Measurements from ENCODE around the gene SPDL1. TPM values are rescaled to one million over a fixed set of nuclear protein-coding genes. Genes with fewer than 3 reads are reported as not detected.

Gene SPDL1
- total RNA-seq, 2 donors from 2014 or later: 1.9 to 6.8 TPM

- Histone ChIP-seq H3K27ac (peak within 1 kb of the TSS in 1 of 2 donors; percentile 34), H3K36me3 (no peaks in the 10 kb centered on the region), H3K4me3 (peak within 1 kb of the TSS; percentile 69), H3K27me3 (replicated peaks; ENCODE audit: insufficient read depth) (no peaks in the 10 kb centered on the region), H3K4me1 (ENCODE audit: control insufficient read depth in 1 of 2, low read depth in 2 of 2) (no peaks in the 10 kb centered on the region), H3K9me3 (no peaks in the 10 kb centered on the region)
- TF ChIP-seq, protein P1, sequence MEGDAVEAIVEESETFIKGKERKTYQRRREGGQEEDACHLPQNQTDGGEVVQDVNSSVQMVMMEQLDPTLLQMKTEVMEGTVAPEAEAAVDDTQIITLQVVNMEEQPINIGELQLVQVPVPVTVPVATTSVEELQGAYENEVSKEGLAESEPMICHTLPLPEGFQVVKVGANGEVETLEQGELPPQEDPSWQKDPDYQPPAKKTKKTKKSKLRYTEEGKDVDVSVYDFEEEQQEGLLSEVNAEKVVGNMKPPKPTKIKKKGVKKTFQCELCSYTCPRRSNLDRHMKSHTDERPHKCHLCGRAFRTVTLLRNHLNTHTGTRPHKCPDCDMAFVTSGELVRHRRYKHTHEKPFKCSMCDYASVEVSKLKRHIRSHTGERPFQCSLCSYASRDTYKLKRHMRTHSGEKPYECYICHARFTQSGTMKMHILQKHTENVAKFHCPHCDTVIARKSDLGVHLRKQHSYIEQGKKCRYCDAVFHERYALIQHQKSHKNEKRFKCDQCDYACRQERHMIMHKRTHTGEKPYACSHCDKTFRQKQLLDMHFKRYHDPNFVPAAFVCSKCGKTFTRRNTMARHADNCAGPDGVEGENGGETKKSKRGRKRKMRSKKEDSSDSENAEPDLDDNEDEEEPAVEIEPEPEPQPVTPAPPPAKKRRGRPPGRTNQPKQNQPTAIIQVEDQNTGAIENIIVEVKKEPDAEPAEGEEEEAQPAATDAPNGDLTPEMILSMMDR (IDR thresholded peaks at IDR 0.05): no peak
- no peak for ATAC-seq (ENCODE audit: insufficient number of reproducible peaks, low FRiP score, low read depth)
- DNase-seq (ENCODE audit: low spot score): no peak
Measured at GRCh38 chr5:169637085-169637548, 53.5 kb downstream of the SPDL1 start, which contains the start of gene DOCK2. TSS of gene DOCK2 (plus strand) at chr5:169637275. CDS start at chr5:169637327, 52 bp downstream.

- TF ChIP-seq, protein P1 (IDR thresholded peaks at IDR 0.05): no peak
- DNase-seq (ENCODE audit: low spot score) (no peak), ATAC-seq (ENCODE audit: insufficient number of reproducible peaks, low FRiP score, low read depth) (no peak)
- Histone ChIP-seq H3K27ac (peak overlapping the region in 1 of 2 donors; percentile 34), H3K4me1 (ENCODE audit: control insufficient read depth in 1 of 2, low read depth in 2 of 2) (no peaks in the 10 kb centered on the region), H3K36me3 (no peaks in the 10 kb centered on the region), H3K9me3 (no peaks in the 10 kb centered on the region), H3K27me3 (replicated peaks; ENCODE audit: insufficient read depth) (no peaks in the 10 kb centered on the region), H3K4me3 (peak overlapping the region; percentile 69)
Measured at GRCh38 chr5:169637549-169638121, 54.1 kb downstream of the SPDL1 start.

DNA sequence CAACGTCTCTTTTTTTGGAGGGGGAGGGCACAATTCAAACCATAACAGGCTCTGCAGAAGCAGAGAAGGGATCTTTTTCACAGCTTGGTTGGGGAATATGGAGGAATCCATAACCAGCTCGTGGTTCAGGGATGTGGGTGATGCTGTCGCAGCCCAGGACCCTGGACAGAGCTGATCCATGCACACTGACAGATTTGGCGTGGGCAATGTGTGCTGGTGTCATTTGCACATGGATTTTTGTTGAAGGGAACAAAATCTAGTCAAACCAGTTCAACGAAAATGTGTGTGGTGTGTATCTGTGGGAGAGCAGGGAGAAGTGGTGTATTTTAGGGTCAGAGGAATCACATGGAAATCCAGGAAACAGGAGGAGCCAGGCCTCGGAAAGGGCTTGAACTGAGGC is 57.7 kb downstream of the SPDL1 start:
- Histone ChIP-seq H3K9me3 (no peaks in the 10 kb centered on the region), H3K27me3 (replicated peaks; ENCODE audit: insufficient read depth) (no peaks in the 10 kb centered on the region), H3K4me3 (no peak overlapping the region), H3K4me1 (ENCODE audit: control insufficient read depth in 1 of 2, low read depth in 2 of 2) (no peaks in the 10 kb centered on the region), H3K27ac (no peak overlapping the region), H3K36me3 (no peaks in the 10 kb centered on the region)
- TF ChIP-seq, protein P1 (IDR thresholded peaks at IDR 0.05): no peak
- no peak for DNase-seq (ENCODE audit: low spot score)
- no peak for ATAC-seq (ENCODE audit: insufficient number of reproducible peaks, low FRiP score, low read depth)

- Histone ChIP-seq H3K9me3 (no peaks in the 10 kb centered on the region), H3K27ac (no peak overlapping the region), H3K4me1 (ENCODE audit: control insufficient read depth in 1 of 2, low read depth in 2 of 2) (peaks cover 6 to 11% of the 10 kb centered on the region in 2 donors), H3K4me3 (no peak overlapping the region), H3K36me3 (no peaks in the 10 kb centered on the region), H3K27me3 (replicated peaks; ENCODE audit: insufficient read depth) (no peaks in the 10 kb centered on the region)
- ATAC-seq (ENCODE audit: insufficient number of reproducible peaks, low FRiP score, low read depth) (no peak), DNase-seq (ENCODE audit: low spot score) (no peak)
- TF ChIP-seq, protein P1 (IDR thresholded peaks at IDR 0.05): no peak
Measured at GRCh38 chr5:169646856-169647255, 63.3 kb downstream of the SPDL1 start.

DNA sequence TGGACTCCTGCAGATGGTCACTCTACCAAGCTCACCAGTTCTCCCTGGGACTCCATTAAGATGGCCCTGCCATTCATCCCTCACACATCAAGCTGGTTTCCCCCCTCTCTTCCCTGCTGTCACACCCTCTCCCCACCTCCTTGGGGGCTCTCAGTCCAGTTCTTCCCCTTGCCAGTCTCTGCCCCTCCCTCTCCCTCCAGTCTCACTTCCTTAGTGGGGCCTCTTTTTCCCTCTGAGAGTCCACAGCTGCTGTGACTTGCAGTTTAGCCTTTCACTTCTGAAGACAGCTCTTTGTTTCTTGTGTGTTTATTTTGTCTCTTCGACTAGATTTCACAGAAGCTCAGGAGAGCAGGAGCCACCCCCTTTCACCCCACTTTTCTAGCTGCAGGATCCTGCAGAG is 64.0 kb downstream of the SPDL1 start:
- Histone ChIP-seq H3K27me3 (replicated peaks; ENCODE audit: insufficient read depth) (no peaks in the 10 kb centered on the region), H3K9me3 (no peaks in the 10 kb centered on the region), H3K4me3 (no peak overlapping the region), H3K36me3 (no peaks in the 10 kb centered on the region), H3K4me1 (ENCODE audit: control insufficient read depth in 1 of 2, low read depth in 2 of 2) (peaks cover 6 to 17% of the 10 kb centered on the region in 2 donors), H3K27ac (no peak overlapping the region)
- ATAC-seq (ENCODE audit: insufficient number of reproducible peaks, low FRiP score, low read depth): no peak
- TF ChIP-seq, protein P1 (IDR thresholded peaks at IDR 0.05): no peak
- DNase-seq (ENCODE audit: low spot score): no peak

All from thoracic aorta (tissue), 2 donors.